ENCODE measurements around the gene HSDL1.

DNA sequence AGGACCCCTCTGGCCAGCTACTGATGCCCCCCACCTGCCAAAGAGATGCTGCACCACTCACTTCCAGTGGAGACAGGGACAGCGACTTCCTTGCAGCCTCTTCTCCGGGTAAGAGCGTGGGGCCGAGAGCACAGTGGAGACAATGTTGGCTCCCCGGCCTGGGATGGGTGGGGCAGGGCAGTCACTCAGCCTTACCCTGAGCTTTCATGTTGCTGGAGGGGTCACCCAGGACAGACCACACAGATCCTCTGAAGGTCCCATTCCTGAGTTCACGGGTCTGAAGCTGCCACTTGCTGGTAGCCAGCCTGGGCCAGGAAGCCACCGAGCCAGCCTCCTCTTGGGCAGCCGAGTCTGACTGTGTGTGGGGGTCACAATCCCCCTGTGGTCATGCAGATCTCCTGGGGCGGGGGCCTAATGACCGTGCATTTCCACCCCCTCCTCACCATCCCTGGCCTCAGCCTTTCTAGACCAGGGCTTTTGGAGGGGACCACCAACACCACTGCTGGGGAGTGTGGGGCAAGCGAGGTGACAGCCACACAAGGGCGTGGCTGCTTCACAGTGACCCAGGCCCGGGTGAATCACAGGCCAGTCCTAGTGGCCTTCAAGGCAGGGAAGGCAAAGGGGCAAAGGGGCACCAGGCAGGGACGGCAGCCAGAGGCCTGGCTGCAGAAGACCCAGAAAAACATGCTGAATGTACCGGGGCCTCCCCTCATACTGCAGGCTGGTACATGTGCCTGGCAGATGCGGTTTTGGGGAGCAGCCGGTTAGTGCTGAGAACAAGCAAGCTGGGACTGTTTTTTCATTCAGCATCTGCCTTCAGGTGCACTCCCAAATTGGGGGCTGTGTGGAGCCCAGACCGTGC is 31.4 kb upstream of the HSDL1 start:
- no peak for TF ChIP-seq TAF1 (IDR thresholded peaks at IDR 0.05; ENCODE audit: borderline replicate concordance, low read depth, low read length)
- TF ChIP-seq RUNX3 (IDR thresholded peaks at IDR 0.05; ENCODE audit: low read length) = no peak
